Forelimb muscle (tissue), 1 donor: Measurements from ENCODE around the gene TRABD2B. TPM values are rescaled to one million over a fixed set of nuclear protein-coding genes. Genes with fewer than 3 reads are reported as not detected.

Experiments used
- DNase-seq: peaks from one replicate; pipeline ENCODE4 v3.0.0-alpha.2; 2013; ENCODE audit warnings: low read depth
- polyA plus RNA-seq: library from polyadenylated mRNA; unstranded; fragments of 120-200 nt; gene quantifications from one replicate; pipeline ENCODE4 v1.2.1, GENCODE V29; 2013; ENCODE audit not compliant: insufficient read length

TRABD2B gene
- polyA plus RNA-seq, 1 donor: 3.8 TPM

- no peak for DNase-seq
Observed at GRCh38 chr1:47993416-47993740, 3.8 kb downstream of the TRABD2B start.

DNA sequence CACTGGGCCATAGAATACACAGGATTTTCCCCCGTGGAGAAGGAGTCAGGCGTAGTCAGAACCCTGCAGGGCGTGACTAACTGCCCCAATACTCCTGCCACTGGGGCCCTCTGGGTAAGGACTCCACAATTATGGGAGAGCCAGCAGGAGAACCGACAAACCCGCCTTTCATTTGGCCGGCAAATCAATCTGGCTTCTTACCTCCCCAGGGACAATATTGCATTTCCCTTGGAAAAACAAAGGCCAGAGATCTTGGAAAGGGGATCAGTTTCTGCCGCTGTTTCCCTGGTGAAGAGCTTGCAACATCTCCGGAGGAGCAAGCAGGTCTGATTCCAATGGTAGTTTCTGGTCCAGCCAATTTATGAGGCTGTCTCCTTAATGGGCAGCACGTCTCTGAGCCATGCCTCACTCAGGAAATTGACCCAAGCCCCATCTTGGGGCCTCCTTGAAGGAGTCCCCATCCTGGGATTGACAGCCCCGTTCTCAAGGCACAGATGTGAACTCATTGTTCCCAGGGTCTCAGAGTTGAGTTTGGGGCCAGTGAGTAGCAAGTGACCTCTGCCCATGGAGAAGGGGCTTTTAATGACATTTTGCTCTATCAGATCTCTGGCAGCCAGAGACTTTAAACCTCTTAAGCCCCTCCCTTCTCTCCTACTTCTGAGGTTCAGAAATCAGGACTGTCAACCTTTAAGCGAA lies 4.3 kb downstream of the TRABD2B start:
- no peak for DNase-seq

DNA sequence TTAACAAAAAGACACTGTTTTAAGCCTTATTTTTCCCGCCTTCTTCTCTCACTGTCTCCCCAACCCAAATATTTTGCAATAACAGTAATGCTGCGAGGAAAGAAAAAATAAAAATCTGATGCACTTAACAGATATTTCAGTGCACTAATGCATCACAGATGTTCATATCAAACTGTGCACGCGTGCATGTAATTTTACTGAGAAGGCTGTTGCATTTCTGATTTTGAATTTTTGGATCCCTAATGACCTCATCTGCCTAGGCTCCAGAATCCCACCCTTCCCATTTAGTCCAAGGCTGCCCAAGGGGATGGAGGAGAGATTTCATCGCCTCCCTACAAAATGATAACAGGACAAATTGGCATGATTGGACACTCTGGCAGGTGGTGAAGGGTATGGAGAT lies 5.5 kb downstream of the TRABD2B start:
- no peak for DNase-seq

DNA sequence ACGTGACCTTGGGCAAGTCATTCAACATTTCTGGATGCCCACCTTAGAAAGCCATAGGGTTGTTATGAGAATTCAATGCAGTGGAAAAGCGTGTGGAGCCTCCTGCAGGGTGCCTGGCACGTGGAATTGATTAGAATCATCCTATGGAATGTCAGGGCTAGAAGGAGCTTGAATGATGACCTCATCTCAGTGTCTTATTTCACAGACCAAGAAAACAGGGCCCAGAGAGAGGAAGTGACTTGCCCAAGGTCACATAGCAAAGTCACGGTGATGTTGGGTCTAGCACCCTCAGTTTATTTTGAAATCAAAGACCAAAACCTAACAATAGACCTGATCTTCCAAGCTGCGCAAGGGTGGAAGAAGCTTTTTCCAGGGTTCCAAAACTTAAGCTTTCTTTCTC lies 6.0 kb downstream of the TRABD2B start:
- DNase-seq: no peak

DNA sequence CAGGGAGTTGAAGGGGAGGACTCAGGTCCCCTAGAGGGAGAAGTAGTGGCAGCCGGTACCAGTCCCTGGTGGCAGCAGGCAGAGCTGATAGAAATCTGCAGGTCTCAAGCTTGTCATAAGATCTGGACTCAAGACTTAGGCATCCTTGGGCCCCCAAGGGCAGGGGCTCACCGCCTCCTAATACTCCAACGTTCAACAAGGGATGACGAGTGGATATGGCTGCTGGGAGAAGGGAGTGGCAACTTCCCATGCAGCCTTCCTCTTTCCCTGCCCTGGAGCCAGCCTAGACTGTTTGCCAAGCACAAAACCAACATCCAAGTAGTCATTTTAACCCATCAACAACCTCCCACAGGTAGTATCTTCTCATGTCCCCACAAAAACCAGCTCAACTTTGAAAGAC lies 6.9 kb downstream of the TRABD2B start:
- no peak for DNase-seq

DNA sequence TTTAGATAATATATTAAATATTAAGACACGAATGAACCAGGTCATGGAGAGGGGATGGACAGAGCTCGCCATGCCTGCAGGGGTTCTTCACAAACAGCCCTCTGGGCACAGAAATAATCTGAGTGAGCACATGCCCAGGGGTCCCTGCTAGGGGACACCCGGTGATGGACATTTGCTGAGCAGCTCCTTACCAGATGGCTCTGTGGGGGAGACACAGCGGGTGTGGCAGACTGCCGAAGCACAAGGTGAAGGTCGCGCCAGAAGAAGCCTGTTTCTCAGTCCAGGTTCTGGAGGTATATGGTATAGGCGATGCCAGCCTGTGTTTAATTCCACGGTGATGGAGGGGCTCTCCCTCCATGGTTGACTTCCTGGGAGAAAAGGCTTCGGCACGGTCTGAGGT lies 9.6 kb downstream of the TRABD2B start:
- no peak for DNase-seq

- no peak for DNase-seq
Observed at GRCh38 chr1:47986761-47987200, 10.4 kb downstream of the TRABD2B start.

DNA sequence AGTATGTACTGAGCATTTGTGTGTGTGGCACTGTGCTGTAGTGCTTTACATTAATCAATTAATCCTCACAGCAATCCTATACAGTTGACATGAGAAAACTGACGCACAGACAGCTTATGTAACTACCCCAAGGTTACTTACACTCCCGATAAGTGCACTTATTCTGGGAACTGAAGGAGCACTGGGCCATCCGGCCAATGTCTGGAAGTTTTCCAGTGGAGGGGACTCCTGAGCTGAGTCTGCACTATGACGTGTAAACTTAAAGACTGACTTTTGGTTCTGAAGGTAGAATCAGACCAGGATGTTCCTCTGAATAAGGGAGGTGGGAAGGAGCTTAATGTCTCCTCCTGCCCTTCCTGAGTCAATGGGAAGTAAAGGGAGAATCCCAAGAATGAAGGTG lies 12.2 kb downstream of the TRABD2B start:
- no peak for DNase-seq

GRCh38 chr1:47984175-47984789 lies 12.9 kb downstream of the TRABD2B start:
- DNase-seq: no peak

DNA sequence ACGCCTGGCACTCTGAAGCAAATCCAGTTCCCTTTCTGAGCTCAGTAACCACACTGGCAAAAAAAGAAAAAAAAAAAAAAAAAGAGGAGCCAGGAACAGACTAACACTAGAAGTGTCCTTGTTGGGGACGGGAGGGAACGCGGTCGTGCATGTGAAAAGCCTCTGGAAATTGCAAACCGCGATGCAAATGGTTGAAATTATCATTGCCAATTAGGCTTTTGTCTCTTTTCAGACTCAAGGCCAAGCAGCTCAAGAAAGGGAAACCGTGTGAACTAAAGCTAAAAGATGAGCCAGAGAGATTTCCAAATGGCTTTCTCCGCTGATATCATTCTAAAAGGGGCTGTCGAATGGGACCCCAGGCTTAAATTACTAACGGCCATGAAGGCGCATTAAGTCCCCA lies 13.5 kb downstream of the TRABD2B start:
- DNase-seq: no peak

- DNase-seq: no peak
Observed at GRCh38 chr1:47981667-47982350, 15.4 kb downstream of the TRABD2B start.

- DNase-seq: no peak
Observed at GRCh38 chr1:47980501-47980900, 16.7 kb downstream of the TRABD2B start.

DNA sequence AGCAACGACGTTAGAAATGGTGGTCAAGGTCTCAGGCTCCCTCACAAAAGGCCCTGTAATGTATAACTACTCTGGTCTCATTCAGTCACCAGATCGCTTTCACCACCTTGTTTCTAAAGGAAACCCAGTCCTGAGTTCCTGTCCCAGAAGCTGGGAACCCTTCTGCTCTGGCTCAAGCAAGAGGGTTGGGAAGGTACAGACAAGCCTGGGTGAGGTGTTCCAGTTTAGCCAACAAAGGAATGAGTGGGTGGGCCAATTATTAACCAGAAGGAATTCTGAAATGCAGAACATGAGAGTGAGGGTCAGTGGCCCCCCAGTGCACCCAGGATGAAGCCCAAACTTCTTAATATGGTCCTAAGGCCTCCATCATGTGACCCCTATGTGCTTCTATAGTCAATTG lies 17.5 kb downstream of the TRABD2B start:
- DNase-seq: no peak

GRCh38 chr1:47978486-47978885 lies 18.7 kb downstream of the TRABD2B start:
- DNase-seq: no peak

- DNase-seq: no peak
Observed at GRCh38 chr1:47976728-47977127, 20.5 kb downstream of the TRABD2B start.

DNA sequence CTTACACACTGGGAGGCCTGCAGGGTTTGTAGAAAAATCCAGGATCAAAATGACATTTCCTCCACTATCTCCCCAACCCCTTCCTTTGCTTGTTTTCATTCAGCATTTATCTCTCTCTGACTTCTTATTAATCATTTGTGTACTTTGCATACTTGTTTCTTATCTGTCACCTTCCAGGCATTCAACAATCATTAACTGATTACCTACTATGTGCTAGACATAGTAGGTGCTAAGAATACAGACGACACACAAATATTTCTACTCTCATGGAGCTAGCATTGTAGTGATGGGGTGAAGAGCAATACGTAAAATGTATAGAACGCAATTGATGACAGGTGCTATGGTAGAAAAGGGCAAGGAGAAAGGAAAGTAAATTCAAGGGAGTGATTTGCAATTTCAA lies 20.9 kb downstream of the TRABD2B start:
- DNase-seq: no peak

DNA sequence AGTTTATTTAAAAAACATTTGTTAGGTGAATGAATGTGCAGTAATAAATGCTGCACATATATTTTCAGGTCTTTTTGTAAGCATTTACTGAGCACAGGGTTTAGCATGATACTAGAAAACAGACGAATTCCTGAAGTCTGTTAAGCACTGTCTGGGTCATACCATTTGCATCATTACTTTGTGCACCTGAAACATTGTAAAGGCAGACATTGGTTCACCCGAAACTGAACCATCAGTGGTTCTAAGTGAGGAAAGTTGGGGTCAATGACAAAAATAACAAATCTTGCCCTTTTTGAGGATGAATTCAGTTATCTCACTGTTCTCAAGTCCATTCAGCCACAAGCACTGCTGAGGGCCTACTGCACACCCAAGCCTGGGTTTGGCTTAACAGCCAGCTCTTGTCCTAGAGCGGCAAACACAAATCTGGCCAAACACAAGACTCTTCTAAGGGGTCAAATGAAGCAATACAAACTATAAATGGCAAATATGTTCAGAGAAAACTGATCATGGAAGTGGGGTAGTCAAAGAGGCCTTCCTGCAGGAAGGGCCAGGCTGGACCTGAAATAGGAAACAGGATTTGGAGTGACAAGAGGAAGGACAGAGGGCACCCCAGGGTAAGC lies 21.8 kb downstream of the TRABD2B start:
- no peak for DNase-seq

- no peak for DNase-seq
Observed at GRCh38 chr1:47972864-47973432, 24.2 kb downstream of the TRABD2B start.

DNA sequence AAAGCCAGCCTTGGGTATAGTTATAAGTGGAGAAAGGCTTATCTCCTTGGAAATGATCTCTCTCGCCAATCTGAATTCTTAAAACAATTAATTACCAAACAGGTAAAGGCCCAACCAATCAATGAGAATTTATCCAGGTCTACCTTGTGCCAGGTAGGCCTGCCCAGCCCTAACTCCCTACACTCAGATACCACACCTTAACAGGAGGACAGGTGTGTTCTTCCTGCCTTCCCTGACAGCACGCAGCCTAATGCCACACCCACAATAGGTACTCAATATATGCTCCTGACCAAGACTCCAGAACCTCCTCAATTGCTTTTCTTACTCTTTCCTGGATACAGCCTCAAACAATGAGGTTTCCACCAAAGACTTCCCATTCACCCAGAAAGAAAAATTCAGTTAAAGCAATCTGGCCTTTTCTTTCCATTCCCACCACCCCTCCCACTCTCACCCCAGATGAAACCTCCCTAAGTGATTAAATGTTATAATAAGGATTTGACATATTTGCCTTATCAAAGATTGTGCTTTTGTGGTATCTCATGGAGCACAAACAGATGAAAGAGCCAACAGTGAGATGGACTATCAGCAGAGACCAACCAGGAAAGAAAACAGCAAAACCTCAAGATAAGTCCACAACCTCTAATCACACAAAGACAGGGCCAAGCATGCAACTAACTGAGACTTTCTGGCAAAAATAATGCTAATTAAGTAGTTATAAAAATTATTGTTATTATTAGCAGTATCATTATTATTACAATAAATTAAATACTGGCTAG lies 25.6 kb downstream of the TRABD2B start:
- no peak for DNase-seq

DNA sequence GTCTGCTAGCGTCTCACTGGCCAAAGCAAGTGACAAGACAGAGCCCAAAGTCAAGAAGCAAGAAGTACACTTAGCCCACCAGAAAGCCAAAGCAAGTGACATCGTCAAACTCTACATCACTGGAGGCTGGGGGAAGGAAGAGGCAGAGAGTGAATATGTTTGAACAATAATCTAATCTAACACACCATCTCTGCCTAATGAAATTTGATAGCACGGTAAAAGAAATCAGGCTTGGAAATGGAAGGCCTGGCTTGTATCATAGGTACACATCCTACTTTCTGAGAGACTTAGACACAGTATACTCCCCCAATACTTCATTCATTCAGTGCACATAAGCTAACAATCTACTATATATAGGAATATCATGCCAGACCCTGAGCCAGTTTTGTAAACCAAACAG lies 26.3 kb downstream of the TRABD2B start:
- DNase-seq: no peak

- no peak for DNase-seq
Observed at GRCh38 chr1:47969478-47969877, 27.7 kb downstream of the TRABD2B start.

GRCh38 chr1:47968556-47968888 lies 28.7 kb downstream of the TRABD2B start:
- DNase-seq: no peak
